CD4-positive, alpha-beta T cell treated with Interleukin-4 for 4 hours (primary cell): ENCODE results near the gene THSD7B.
"Not testable (repeated sequence)": the region's sequence is repeated elsewhere in the genome, so short reads cannot be mapped to it uniquely, and the experiment has no call there.

ENCODE experiments used
- DNase-seq: peaks from one replicate; pipeline ENCODE4 v3.0.0-alpha.2; 2020

THSD7B gene

GRCh38 chr2:136765256-136766072 is at the start of gene THSD7B:
TSS of gene THSD7B (plus strand) at chr2:136765545. CDS start at chr2:136882179, 116,634 bp downstream.
- DNase-seq = no peak

- no peak for DNase-seq
Measured at GRCh38 chr2:136718273-136718672, 47.1 kb upstream of the THSD7B start.

GRCh38 chr2:136727973-136728699 is 37.2 kb upstream of the THSD7B start:
- no peak for DNase-seq

- no peak for DNase-seq
Measured at GRCh38 chr2:136736236-136736635, 29.1 kb upstream of the THSD7B start.

- no peak for DNase-seq
Measured at GRCh38 chr2:136738044-136738443, 27.3 kb upstream of the THSD7B start.

- DNase-seq = no peak
Measured at GRCh38 chr2:136741471-136741870, 23.9 kb upstream of the THSD7B start.

- no peak for DNase-seq
Measured at GRCh38 chr2:136750065-136750464, 15.3 kb upstream of the THSD7B start.

GRCh38 chr2:136751406-136751805 is 13.9 kb upstream of the THSD7B start:
- no peak for DNase-seq

GRCh38 chr2:136758504-136758903 is 6.8 kb upstream of the THSD7B start:
- not testable (repeated sequence) for DNase-seq

- DNase-seq = no peak
Measured at GRCh38 chr2:136764452-136765255, 691 bp upstream of the THSD7B start.

GRCh38 chr2:136766073-136766404 is 694 bp downstream of the THSD7B start:
- no peak for DNase-seq

GRCh38 chr2:136767030-136767429 is 1.7 kb downstream of the THSD7B start:
- no peak for DNase-seq

- DNase-seq = no peak
Measured at GRCh38 chr2:136769871-136770270, 4.5 kb downstream of the THSD7B start.

GRCh38 chr2:136770384-136770783 is 5.0 kb downstream of the THSD7B start:
- no peak for DNase-seq

GRCh38 chr2:136777391-136777790 is 12.0 kb downstream of the THSD7B start:
- no peak for DNase-seq

GRCh38 chr2:136783856-136784255 is 18.5 kb downstream of the THSD7B start:
- DNase-seq = no peak

GRCh38 chr2:136785215-136785614 is 19.9 kb downstream of the THSD7B start:
- DNase-seq = no peak

- no peak for DNase-seq
Measured at GRCh38 chr2:136787970-136788369, 22.6 kb downstream of the THSD7B start.

GRCh38 chr2:136796339-136796738 is 31.0 kb downstream of the THSD7B start:
- DNase-seq = no peak

GRCh38 chr2:136798766-136799165 is 33.4 kb downstream of the THSD7B start:
- DNase-seq = no peak

GRCh38 chr2:136801661-136802060 is 36.3 kb downstream of the THSD7B start:
- no peak for DNase-seq

- no peak for DNase-seq
Measured at GRCh38 chr2:136809998-136810397, 44.7 kb downstream of the THSD7B start.

- no peak for DNase-seq
Measured at GRCh38 chr2:136818839-136819238, 53.5 kb downstream of the THSD7B start.

GRCh38 chr2:136823291-136823690 is 57.9 kb downstream of the THSD7B start:
- DNase-seq = no peak
